Measurements from ENCODE around the gene SOCS3.
A peak's percentile ranks its signal among the peaks of the same experiment; 100 is the strongest.

SOCS3 gene, protein sequence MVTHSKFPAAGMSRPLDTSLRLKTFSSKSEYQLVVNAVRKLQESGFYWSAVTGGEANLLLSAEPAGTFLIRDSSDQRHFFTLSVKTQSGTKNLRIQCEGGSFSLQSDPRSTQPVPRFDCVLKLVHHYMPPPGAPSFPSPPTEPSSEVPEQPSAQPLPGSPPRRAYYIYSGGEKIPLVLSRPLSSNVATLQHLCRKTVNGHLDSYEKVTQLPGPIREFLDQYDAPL

DNA sequence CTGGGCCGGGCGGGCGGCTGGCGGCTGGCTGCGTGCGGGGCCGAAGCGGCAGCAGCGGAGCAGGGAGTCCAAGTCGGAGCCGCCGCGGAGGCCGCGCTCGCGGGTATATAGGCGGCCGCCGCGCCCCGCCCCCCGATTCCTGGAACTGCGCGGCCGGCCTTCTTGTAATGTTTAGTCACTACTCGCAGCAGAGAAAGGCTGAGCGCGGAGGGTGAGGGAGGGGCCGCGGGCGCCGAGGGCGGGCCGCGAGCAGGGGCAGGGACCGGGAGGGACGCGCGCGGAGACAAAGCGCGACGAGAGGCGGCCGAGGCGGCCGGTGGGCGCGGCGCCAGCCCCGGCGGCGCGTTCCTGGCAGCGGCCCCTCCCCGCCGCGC, at the start of gene SOCS3:
Gene SOCS3, minus strand, starts transcription at position 81 of the 374 bp plus-strand sequence. CDS start 982 bp downstream, outside the sequence.
- peak; percentile 98 for DNase-seq (ENCODE audit: low read depth, low spot score)

DNA sequence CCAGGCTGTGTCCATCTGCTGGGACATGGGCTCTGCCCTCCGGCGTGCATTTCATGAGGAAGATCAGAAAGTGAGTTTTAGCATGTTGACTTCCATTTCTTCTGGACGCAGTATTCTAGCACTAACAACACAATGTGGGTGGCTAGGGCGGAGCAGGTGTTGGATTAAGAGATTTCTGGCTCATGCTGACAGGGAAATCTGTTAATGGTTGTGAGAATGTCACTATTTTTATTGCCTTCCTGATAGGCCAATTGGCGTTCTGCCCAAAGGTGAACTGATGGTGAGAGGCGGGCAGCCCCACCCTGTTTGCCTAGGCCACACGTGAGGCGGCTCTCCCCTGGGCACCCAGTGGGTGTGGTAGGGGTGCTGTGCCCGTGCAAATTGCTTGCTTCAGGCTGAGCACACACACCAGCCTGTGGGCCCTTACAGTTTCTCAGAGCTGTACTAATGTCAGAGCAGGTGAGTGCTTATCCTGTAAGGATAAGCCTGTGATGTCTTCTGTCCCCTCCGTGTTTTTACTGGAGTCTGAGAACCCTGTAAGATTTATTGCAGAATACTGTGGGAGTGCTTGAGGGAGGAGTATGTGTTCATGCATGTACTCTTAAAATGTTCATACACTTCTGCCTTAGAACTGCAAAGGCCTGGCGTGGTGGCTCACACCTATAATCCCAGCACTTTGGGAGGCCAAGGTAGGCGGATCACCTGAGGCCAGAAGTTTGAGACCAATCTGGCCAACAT, 49.5 kb upstream of the SOCS3 start:
- no peak for DNase-seq (ENCODE audit: low read depth, low spot score)

DNA sequence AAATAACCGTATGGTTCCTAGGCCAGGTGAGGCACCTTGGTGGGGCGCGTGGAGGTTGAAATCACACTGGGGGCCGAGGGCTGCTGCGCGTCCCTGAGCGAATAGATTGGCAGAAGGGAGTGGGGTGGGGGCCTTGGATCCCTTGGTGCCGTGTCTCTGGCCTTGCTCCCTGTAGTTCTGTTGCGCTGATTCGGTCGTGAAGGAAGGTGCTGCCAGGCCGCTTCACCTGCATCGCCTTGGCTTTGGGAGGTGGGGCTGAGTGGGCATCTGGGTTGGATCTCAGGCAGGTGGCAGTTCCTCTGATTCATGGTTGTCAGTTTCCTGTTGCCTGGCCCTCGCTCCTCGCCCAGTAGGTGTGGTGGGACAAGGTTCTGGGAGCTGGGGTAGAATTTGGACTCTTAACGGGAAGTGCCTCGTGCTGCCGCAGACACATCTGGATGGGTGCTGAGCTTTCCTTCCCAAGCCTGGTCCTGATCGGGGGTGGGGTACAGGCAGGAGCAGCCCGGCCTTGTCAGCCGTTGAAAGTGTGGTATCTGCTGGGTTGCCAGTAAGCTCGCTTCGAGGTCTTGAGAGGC, 48.7 kb upstream of the SOCS3 start:
- DNase-seq (ENCODE audit: low read depth, low spot score) = no peak

DNA sequence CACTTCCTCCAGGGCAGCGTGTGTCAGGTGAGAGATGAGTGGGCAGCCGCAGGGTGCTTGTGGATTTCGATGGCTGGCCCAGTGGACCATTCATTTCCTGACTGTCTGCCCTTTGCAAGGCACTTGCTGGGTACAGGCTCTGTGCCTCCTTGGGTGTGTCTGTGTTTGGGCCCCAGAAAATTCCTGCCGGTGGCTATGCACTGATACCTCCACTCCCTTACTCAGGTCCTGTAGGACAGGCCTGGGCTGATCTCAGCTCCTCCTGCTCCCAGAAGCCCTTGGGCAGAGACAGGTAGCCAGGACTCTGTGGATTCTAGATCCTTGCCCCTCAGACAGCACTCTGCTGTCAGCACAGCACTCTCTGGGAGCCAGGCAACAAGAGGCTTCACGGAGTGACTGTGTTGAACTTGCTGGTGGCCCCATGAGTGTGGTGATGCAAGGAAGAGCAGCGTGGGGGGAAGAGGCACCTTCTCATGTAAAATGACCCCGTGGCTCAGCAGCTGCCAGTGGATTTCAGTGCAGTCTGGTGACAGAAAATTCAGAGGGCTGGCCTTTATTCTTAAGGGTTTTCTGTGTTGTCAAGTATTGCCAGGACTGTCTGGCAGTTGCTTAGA, 47.6 kb upstream of the SOCS3 start:
- no peak for DNase-seq (ENCODE audit: low read depth, low spot score)

DNA sequence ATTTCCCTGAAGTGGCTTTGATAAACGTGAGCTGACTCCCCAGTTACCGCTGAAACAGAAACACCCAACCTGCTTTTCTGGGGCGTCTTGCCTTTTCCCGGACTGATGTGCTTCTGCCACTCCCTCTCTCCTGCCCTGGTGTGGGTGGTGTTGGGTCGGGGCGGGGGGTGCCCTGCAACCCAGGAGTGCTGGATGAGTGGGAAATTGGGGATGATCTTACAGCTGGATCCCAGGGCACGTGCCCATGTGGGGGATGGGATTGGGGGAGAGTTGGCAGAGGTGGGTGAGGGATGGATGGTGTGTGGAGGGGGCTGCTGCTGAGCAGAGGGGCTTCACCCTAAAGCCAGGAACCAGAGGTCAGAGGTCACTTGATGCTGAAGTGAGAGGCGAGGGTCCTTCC, 47.0 kb upstream of the SOCS3 start:
- DNase-seq (ENCODE audit: low read depth, low spot score) = no peak

DNA sequence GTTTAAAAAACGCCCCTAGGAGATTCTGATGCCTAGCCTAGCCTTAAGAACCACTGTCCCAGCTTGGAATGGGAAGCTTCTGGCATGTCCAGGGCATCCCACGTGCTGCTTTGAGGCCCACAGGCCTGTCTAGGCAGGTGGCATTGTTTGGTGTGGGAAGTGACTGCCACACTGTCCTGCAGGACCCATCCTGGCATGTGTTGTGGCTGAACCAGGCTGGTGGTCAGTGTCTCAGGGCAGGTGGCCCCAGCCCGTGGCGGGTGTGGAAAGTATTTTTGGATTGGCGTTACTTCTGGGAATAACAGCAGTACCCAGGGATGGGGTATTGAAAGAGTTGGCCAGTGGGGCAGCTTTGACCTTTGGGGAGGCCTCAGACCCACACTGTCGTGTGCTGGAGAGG, 46.5 kb upstream of the SOCS3 start:
- no peak for DNase-seq (ENCODE audit: low read depth, low spot score)

DNA sequence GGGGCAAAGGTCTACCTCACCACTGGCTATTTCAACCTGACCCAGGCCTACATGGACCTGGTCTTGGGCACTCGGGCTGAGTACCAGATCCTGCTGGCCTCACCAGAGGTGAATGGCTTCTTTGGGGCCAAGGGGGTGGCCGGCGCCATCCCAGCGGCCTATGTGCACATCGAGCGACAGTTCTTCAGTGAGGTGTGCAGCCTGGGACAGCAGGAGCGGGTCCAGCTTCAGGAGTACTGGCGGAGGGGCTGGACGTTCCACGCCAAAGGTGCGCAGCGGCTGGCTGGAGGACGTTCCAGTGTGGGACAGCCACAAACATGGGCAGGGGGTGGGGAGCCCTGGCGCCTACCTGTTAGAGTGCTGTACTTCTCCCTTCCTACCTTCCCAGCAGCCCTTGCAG, 43.9 kb upstream of the SOCS3 start:
- DNase-seq (ENCODE audit: low read depth, low spot score) = no peak

DNA sequence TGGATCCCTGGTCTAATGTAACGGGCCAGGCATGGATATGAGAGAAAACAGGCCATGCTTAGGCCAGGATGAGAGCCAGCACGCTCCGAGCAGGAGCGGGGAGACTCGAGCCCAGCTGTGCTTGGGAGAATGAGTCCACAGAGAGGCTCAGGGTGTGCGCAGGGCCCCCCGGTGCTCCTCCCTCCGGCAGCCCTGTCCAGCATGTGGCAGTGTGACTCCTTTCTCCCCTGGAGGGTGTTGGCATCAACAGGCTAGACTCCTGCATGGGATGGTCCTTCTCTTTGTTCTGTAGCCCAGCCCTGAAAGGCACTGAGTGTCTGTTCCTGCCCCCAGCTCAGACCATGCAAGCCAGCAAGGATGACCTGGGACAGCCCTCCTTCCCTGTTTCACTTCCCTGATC, 42.0 kb upstream of the SOCS3 start:
- no peak for DNase-seq (ENCODE audit: low read depth, low spot score)

DNA sequence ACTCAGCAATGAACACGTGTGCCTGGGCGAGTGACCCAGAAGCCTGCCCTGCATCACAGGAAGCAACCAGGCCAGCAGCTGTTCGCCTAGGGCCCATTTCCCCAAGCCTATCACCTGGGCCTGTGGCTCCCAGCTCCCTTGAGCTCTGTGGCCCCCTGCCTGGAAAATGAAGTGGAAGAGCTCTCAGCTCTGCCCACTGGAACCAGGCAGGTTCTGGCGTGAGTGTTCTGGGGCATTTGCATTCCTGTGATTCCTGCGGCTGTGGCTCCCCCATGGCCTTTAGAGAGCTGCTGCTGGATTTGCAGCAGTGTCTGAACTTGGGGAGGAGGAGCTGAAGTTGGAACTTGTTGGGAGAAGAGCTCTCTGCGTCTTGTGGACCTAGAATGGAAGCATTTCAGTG, 41.4 kb upstream of the SOCS3 start:
- peak; percentile 40 for DNase-seq (ENCODE audit: low read depth, low spot score)

DNA sequence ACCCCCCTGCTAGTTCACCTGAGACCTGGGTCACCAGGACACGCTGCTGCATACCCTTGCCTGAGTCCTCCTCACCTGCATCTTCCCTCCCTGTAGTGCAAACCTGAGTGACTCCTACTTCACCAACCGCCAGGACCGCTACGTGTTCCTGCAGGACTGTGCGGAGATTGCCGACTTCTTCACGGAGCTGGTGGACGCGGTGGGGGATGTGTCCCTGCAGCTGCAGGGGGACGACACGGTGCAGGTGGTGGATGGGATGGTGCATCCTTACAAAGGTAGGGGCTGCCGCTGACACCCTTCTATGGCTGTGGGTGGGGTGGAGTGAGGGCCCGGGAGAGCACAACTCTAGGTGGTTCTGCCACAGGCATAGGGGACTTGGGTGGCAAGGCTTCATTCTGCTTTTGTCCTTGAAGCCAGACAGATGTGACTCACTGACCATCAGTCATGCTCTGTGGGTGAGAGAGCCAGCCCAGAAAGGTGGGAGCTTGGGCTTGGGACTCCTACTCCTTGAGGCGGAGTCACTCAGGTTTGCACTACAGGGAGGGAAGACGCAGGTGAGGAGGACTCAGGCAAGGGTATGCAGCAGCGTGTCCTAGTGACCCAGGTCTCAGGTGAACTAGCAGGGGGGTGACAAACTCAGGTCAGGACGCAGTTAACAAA, 40.8 kb upstream of the SOCS3 start:
- no peak for DNase-seq (ENCODE audit: low read depth, low spot score)

DNA sequence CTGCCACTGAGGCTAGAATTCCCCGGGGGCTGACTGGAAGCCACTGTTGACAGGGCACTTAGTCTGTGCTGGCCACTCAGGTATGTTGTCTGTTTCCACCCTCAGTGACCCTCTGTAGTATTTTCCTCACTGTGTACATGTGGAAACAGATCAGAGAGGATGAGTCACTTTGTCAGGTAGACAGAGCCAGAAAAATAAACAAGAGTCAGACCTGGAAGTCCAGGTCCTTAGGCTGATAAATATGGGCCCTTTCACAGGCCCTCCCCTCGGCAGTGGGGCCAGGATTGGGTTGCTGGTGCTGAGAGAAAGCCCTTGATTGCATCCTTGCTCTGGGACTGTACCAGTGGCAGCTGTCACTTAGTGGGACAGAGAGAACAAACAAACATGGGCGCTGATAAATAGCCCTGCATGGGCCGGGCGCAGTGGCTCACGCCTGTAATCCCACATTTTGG, 39.8 kb upstream of the SOCS3 start:
- no peak for DNase-seq (ENCODE audit: low read depth, low spot score)

DNA sequence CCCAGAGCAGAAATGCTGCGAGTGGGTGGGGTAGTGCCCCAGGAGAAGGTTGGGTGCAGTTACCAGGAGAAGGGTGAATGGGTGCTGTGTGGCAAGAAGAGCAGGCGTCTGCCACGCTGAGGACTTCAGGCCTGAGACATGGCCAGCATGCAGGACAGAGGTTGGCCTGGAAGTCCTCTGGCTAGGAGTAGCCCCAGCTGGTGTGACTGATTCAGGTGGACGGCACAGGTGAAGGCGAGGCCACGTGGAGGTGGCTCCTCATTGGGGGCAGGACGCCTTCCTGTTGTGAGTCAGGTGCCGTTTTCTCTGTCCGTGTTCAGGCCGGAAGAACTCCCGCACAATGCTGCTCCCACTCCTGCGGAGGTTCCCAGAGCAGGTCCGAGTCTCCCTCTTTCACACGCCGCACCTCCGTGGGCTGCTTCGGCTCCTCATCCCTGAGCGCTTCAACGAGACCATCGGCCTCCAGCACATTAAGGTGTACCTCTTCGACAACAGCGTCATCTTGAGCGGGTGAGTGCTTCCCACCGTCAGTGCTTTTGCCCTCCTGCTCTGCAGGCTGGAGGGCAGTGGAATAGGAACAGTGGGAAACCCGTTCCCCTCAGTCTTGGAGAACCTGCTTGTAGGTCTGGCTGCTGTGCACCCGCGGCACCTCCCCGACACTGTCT, 39.3 kb upstream of the SOCS3 start:
- DNase-seq (ENCODE audit: low read depth, low spot score) = no peak

DNA sequence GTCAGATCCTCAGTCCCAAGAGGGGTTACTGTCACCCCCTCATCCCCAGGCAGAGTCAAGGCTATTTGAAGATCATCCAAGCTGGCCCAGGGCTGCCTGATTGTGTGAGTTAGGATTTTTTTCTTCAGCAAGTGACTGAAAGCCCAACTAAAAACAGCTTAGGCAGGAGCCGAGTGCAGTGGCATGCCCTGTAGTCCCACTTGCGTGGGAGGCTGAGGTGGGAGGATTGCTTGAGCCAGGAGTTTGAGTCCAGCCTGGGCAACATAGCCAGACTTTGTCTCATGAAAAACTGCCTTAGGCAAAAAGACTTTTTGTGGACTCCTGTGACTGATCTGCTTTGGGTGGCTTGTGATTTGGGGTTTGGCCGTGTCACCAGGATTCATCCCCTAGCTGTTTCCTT, 38.5 kb upstream of the SOCS3 start:
- DNase-seq (ENCODE audit: low read depth, low spot score) = no peak

DNA sequence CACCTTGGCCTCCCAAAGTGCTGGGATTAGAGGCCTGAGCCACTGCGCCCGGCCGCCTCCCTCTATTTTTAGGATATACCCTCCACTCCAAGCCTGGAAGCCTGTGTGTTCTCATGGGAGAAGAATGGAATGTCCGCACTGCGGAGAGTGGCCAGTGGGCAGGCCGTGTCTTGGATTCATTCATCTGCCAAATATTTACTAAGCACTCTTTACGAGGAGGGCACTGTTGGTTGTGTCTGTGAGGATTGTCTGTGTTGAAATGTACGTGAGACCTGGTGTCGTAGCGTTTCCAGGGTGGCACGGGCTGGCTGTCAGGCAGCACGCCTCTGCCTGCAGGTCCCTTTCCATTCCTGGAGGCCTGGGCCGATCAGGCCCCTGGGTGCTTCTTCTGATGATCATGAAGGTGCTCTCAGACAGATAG, 37.8 kb upstream of the SOCS3 start:
- DNase-seq (ENCODE audit: low read depth, low spot score) = no peak

DNA sequence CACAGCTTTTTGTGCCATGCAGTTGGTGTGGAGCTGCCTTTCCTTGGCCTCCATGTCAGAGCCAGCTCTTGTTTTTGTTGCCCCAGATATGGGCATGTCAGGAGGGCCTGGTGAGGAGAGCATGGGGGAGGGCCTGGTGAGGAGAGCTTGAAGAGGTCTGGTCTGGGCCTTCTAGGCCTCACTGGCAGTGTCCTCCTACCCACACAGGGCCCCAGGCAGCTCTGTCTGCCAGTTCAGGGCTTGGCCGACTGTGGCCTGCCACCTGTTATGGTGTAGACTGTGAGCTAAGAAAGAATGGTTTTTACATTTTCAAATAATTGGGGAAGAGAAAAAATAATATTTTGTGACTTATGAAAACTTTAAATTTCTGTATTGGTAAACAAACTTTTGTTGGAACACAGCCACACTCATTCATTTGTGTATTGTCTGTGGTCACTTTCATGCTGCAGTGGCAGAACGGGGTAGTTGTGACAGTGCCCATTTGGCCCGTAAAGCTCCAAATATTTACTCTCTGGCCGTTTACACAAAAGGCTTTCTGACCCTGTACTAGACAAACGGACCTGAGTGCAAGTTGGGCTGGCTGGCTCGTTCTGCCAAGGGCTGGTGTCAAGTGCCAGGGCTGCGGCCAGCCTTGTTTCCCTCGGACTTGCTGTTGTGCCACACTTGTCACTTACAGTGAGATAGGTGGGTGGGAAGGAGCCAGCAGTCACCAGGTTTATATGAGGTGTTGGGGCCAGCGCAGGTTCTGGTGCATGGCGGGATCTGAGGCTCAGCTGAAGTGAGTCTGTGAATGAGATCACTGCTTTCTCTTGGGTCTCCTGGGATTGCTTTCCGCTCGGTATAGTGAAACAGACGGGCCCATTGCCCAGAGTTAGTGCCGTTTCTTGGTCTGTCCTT, 36.8 kb upstream of the SOCS3 start:
- no peak for DNase-seq (ENCODE audit: low read depth, low spot score)

DNA sequence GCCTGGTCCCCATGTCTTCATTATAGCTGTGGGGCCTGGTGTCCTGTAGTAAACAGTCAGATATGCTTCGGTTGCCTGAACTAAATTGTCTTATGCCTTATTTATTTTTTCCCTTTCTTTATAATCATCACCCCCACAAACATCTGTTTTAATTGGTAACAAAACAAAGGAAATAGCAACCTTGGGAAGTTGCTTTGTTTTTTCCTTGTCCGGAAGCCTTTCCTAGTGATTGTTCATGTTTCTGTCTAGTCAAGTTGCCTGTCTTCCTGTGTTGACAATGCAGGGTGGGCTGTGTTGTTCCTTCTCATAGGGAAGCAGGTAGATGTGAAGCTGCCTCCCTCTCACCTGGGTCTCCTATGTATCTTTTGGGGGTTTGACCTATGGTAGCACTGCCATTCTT, 35.3 kb upstream of the SOCS3 start:
- DNase-seq (ENCODE audit: low read depth, low spot score) = no peak

DNA sequence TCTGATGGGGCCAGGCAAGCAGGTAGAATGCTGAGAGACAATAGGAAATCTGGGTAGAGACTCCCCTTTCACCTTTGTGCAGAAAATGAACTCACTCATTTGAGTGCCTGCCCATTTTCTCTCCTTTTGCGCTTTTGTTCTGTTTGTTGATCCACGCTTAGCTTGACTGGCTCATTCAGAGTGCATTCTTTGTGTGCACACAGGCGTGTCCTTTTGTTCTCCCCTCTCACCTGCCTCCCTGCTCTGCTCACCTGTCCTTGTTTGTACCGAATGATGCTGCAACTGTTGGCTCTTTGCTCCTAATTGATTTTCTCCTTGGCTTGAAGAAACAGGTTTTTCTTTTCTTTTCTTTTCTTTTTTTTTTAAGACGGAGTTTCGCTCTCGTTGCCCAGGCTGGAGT, 34.3 kb upstream of the SOCS3 start:
- no peak for DNase-seq (ENCODE audit: low read depth, low spot score)

DNA sequence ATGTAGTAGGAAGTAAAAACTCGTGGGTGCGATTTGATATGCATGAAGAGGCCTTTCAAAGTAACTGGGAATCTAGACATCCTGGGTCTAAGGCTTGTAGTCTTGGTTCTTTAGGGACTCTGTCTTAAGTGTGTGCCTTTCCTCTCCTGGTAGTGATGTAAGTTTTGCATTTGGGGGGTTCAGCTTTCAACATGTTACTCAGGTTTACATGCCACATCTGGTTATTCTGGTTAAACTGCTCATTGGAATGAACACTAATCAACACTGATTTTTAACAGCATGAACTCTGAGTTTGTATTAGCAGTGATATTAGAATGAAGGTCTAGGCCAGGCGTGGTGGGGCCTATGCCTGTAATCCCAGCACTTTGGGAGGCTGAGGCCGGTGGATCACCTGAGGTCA, 33.7 kb upstream of the SOCS3 start:
- no peak for DNase-seq (ENCODE audit: low read depth, low spot score)

DNA sequence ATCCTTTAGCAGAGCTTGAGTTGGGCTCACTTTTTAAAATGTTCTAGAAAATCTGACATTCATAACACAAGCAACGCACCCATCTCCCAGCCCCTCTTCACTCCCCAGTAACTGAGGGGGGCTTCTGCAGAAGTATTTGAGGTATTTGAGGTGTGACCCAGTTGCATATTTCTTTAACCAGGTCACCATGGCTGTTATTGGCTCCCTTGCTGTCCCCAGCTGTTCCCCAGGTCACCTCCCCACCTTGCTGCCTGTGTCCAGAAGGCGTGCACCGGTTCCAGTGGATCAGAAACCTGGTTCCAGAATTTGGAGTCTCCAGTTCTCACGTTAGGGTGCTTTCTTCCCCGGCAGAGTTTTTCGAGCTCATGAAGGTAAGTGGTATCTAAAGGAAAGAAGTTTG, 32.4 kb upstream of the SOCS3 start:
- DNase-seq (ENCODE audit: low read depth, low spot score) = no peak

DNA sequence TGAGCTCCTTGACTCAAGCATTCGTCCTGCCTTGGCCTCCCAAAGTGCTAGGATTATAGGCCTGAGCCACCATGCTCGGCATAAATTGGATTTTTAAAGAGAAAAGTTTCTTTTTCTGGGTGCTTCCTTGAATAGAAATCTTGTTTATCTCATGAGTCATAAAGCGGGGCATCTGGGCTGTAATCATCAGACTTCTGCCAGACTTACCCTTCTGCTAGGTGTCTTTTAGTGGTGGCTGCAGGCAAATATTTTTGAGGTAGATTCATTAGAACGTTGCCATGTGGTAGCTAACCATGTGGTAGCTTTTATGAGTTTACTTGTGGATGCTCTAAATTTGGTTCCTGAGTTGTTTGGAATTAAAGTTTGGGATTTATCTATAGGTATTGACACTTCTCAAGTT, 32.0 kb upstream of the SOCS3 start:
- DNase-seq (ENCODE audit: low read depth, low spot score) = no peak

DNA sequence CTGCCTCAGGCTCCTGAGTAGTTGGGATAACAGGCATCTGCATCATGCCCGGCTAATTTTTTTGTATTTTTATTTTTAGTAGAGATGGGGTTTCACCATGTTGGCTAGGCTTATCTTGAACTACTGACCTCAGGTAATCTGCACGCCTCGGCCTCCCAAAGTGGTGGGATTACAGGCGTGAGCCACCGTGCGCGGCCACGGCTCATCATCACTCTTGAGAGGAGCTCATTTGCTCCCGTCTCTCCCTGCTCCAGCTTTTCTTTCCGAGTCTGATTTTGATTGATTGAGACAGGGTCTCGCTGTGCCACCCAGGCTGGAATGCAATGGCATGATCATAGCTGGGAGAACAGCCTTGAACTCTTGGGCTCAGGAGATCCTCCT, 31.2 kb upstream of the SOCS3 start:
- no peak for DNase-seq (ENCODE audit: low read depth, low spot score)

Measured in ELF-1 (cell line).